AG09319 (cell line): ENCODE measurements around the gene NUDT8.
"Not testable (repeated sequence)": the region's sequence is repeated elsewhere in the genome, so short reads cannot be mapped to it uniquely, and the experiment has no call there.

Experiments used
- DNase-seq: peaks from one replicate; pipeline ENCODE4 v3.0.0-alpha.2; 2010; ENCODE audit warnings: low read depth; ENCODE audit errors: extremely low read depth
- TF ChIP-seq, protein P1 (sequence below): IDR thresholded peaks from 2 replicates; pipeline ENCODE4 v1.5.1; 2011; ENCODE audit warnings: low read depth, mild to moderate bottlenecking, inconsistent platforms, low read length, moderate library complexity

NUDT8 gene

DNA sequence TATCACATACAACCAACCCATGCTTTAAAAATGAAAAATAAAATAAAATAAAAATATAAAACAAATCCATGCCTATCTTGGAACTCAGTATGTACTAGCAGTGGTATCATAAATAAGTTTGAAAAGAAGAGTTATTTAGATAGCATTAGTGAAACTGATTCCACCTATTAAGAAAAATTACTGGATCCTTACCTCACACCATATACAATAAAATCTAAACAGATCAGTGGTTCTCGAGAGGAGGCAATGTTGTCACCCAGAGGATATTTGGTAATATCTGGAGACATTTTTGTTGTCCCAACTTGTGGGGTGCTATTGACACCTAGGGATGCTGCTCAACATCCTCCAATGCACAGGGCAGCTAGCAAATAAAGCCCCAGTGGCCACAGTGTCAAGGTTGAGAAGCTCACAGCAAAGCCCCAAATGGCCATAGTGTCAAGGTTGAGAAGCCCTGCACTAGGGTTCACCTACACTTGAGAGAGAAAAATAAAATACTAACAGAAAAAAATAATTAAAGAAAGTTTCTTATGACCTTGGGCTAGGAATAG is 32.9 kb downstream of the NUDT8 start:
- TF ChIP-seq, protein P1, sequence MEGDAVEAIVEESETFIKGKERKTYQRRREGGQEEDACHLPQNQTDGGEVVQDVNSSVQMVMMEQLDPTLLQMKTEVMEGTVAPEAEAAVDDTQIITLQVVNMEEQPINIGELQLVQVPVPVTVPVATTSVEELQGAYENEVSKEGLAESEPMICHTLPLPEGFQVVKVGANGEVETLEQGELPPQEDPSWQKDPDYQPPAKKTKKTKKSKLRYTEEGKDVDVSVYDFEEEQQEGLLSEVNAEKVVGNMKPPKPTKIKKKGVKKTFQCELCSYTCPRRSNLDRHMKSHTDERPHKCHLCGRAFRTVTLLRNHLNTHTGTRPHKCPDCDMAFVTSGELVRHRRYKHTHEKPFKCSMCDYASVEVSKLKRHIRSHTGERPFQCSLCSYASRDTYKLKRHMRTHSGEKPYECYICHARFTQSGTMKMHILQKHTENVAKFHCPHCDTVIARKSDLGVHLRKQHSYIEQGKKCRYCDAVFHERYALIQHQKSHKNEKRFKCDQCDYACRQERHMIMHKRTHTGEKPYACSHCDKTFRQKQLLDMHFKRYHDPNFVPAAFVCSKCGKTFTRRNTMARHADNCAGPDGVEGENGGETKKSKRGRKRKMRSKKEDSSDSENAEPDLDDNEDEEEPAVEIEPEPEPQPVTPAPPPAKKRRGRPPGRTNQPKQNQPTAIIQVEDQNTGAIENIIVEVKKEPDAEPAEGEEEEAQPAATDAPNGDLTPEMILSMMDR: no peak
- DNase-seq: no peak

DNA sequence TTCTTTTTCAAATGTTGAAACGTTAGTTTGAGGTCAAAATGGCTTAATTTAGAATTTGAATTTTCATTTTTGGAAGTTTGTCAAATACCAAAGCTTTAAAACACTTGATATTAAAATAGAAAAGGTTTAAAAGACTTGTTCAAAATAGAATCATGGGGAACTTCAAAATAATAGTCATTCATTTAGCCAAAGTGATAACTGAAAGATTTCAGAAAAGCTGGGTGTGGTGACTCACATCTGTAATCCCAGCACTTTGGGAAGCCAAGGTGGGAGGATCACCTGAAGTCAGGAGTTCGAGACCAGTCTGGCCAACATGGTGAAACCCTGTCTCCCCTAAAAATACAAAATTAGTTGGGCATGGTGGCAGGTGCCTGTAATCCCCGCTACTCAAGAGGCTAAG is 35.3 kb downstream of the NUDT8 start:
- TF ChIP-seq, protein P1: no peak
- no peak for DNase-seq

DNA sequence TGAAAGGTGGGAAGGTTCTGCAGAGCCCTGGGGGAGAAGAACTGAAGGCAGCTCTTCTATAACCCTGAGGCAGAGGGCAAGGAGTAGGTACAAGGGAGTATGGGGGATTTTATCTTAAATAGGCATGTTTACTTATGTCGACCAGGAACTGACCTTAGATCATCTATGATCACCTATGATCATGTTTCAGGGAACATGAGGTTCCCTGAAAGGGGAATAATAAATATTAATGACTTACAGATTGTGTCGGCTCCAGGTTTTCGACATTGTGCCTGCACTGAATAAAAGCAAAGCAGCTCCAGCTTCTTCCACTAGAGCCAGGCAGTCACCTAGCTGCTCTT is 36.2 kb downstream of the NUDT8 start:
- TF ChIP-seq, protein P1: no peak
- no peak for DNase-seq

DNA sequence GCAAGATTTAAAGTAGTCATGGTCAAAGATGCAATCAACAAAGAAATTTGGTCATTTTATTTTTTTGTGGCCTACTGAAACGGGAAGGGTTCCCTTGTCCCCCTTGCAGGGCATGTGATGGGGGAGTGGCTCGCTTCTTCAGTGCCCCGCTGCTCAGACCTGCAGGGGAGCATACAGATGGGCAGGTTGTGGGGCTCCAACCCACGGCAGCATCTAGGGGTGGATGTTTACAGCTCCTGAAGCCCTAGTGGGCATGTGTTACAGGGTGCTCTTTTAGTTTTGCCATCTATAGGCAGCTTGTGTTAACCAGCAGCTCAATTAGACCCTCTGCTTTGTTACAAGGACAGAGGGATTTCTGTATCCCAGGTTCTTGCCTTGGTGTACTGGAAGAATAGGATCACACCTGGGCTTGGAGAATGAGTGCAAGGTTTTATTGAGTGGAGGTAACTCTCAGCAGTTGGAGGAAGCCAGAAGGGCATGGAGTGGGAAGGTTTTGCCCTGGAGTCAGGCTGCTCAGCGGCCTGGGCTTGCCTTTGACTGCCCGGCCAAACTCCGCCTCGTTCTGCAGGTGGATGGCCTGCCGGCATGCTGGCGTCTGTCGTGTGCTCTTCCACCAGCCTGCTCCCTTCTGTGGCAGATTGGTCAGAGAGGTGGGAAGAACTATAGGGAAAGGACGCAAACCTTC is 36.7 kb downstream of the NUDT8 start:
- TF ChIP-seq, protein P1: no peak
- DNase-seq: no peak

DNA sequence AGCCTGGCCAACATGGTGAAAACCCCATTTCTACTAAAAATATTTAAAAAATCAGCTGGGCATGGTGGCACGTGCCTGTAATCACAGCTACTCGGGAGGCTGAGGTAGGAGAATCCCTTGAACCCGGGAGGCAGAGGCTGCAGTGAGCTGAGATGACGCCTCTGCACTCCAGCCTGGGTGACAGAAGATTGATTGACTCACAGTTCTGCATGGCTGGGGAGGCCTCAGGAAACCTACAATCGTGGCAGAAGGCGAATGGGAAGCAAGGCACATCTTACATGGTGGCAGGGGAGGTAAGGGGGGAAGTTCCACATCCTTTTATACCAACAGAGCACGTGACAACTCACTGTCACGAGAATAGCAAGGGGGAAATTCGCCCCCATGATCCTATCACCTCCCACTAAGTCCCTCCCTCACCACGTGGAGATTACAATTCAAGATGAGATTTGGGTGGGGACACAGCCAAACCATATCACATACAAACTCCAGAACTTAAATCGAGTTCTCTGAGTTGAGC is 40.8 kb downstream of the NUDT8 start:
- DNase-seq: not testable (repeated sequence)

DNA sequence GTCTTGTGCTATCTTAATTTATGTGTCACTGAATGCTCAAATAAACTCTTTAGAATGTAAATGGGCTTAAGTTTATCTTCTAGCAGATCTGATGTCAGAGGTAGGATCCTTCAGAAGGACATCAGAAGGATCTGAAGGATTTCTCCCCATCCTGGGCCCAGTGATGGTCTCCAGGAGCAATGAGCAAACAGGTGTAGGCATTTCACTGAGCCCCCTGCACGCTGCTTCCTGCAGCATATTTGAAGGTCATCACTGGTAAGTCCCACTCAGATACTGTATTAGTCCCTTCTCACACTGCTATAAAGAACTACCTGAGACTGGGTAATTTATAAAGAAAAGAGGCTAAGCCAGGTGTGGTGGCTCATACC is 41.6 kb downstream of the NUDT8 start:
- TF ChIP-seq, protein P1: no peak
- DNase-seq: no peak

DNA sequence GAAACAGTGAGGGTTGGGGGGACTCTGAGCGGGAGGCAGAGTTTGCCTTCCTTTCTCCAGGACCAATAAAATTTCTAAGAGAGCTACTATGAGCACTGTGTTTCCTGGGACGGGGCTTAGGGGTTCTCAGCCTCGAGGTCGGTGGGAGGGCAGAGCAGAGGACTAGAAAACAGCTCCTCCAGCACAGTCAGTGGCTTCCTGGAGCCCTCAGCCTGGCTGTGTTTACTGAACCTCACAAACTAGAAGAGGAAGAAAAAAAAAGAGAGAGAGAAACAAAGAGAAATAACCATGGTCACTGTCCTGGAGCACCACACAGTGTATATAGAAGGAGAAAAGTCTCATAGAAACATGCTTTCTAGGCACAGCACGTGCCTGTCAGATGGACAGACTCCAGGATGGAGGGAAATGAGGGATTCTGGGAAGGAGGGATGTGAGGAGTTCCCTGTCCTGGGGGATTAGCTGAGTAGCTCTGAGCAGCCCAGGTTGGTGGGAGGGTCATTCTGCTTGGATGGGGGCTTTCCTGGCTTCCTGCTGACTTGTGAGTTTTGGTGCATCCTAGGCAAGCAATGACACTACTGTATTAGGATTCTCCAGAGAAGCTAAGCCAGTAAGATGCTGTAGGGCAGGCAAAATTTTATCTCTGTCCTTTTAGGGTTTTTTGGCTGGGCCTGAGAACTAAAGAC is 43.0 kb downstream of the NUDT8 start:
- DNase-seq: no peak
- TF ChIP-seq, protein P1: no peak
